Measurements from ENCODE around the gene CDK4. TPM values are rescaled to one million over a fixed set of nuclear protein-coding genes. Genes with fewer than 3 reads are reported as not detected.

The CDK4 gene
- total and polyA plus RNA-seq, 2 of the 13 experiments (the other 11 are each of a cell fraction or from before 2014, with no cell fraction given): 191 to 209 TPM

- H3K4me3 ChIP-seq (replicated peaks in 1 of 3; ENCODE audit: insufficient read depth in 1 of 3, low read depth in 2 of 3, low read length in 3 of 3): peak overlapping the region; percentile 77 to 89 (median 78); a peak in 5 of 6 replicates
Observed at GRCh38 chr12:57770734-57771133, 18.6 kb upstream of the CDK4 start.

GRCh38 chr12:57769594-57769993 lies 17.5 kb upstream of the CDK4 start:
- no peaks in the 10 kb centered on the region for H3K9me3 ChIP-seq (ENCODE audit: low read length)
- intact Hi-C loops (cut with micrococcal nuclease; ENCODE audit: unreplicated experiment): no loop called here
- no peak overlapping the region for H3K4me2 ChIP-seq (ENCODE audit: low read depth, low read length)
- H3K79me2 ChIP-seq (ENCODE audit: insufficient read depth, low read length): peaks cover 17% of the 10 kb centered on the region
- H3K4me3 ChIP-seq (replicated peaks in 1 of 3; ENCODE audit: insufficient read depth in 1 of 3, low read depth in 2 of 3, low read length in 3 of 3): no peak overlapping the region
- H3K27ac ChIP-seq (ENCODE audit: extremely low read length, insufficient read depth, low read length): no peak overlapping the region
- no peaks in the 10 kb centered on the region for H4K20me1 ChIP-seq (ENCODE audit: insufficient read depth, low read length)
- no peak for FAIRE-seq
- peaks cover 0 to 6% of the 10 kb centered on the region in 2 experiments; a peak in 2 of 5 replicates for H3K27me3 ChIP-seq (ENCODE audit: control insufficient read depth in 1 of 2, insufficient read depth in 2 of 2, low read length in 2 of 2)
- DNase-seq (ENCODE audit: low spot score): no peak
- no peak overlapping the region for H2AFZ ChIP-seq (ENCODE audit: low read length)
- BruUV-seq (replicated peaks): no TSS peak
- H3K9ac ChIP-seq (ENCODE audit: insufficient read depth, low read depth, low read length): no peak overlapping the region
- H3K36me3 ChIP-seq (replicated peaks in 1 of 2; ENCODE audit: control insufficient read depth in 1 of 2, insufficient read depth in 2 of 2, low read length in 2 of 2): peaks cover 14 to 18% of the 10 kb centered on the region in 2 experiments
- peaks cover 43% of the 10 kb centered on the region for H3K4me1 ChIP-seq (ENCODE audit: insufficient read depth, low read length)
- TF ChIP-seq POLR2A (IDR thresholded peaks at IDR 0.05; ENCODE audit: insufficient read depth in 1 of 2, low read depth in 2 of 2, low read length in 2 of 2) (peak in 1 of 2 experiments; percentile 28; a peak in 1 of 4 replicates), ZNF816 (CRISPR knock-in tag; IDR thresholded peaks at IDR 0.05; ENCODE audit: borderline replicate concordance) (no peak)
- ChIA-PET POLR2A (no interaction called here), CTCF (ENCODE audit: low intra/inter-chr PET ratio, low total read pairs) (no interaction called here)
- in situ Hi-C loops (cut with HindIII; ENCODE audit: extremely low pct_ligation_motif_present, low pct_unique_long_range_greater_than_20kb): no loop called here
- ATAC-seq: no peak
- 94% methylated on average over 10 of the region's 11 CpGs for WGBS (ENCODE audit: low lambda C conversion rate)

More at GRCh38 chr12:57770734-57771133, 18.6 kb upstream of the CDK4 start:
- Histone ChIP-seq H3K79me2 (ENCODE audit: insufficient read depth, low read length) (peaks cover 17% of the 10 kb centered on the region), H3K9ac (ENCODE audit: insufficient read depth, low read depth, low read length) (peak overlapping the region; percentile 94; the same call in 1 of the 2 replicates), H3K27ac (ENCODE audit: extremely low read length, insufficient read depth, low read length) (peak overlapping the region; percentile 97), H3K27me3 (ENCODE audit: control insufficient read depth in 1 of 2, insufficient read depth in 2 of 2, low read length in 2 of 2) (peaks cover 0 to 2% of the 10 kb centered on the region in 2 experiments; a peak in 1 of 5 replicates), H2AFZ (ENCODE audit: low read length) (no peak overlapping the region), H3K4me2 (ENCODE audit: low read depth, low read length) (peak overlapping the region; percentile 96), H3K36me3 (replicated peaks in 1 of 2; ENCODE audit: control insufficient read depth in 1 of 2, insufficient read depth in 2 of 2, low read length in 2 of 2) (peaks cover 16 to 18% of the 10 kb centered on the region in 2 experiments), H3K9me3 (ENCODE audit: low read length) (no peaks in the 10 kb centered on the region), H4K20me1 (ENCODE audit: insufficient read depth, low read length) (no peaks in the 10 kb centered on the region), H3K4me1 (ENCODE audit: insufficient read depth, low read length) (peaks cover 32% of the 10 kb centered on the region)
- in situ Hi-C loops (cut with HindIII; ENCODE audit: extremely low pct_ligation_motif_present, low pct_unique_long_range_greater_than_20kb): no loop called here
- intact Hi-C loops (cut with micrococcal nuclease; ENCODE audit: unreplicated experiment): loop anchor here (5.0 kb wide), 1 partner anchor 72 kb away; no protein-coding TSS in a partner anchor
- POLR2A ChIA-PET: interaction anchor here (0.6 kb wide), 1 partner anchor 61 kb away, joined by 3 read pairs; no protein-coding TSS in a partner anchor
- 92% methylated on average over 4 of the region's 4 CpGs for WGBS (ENCODE audit: low lambda C conversion rate)
- FAIRE-seq (no peak), ATAC-seq (no peak), DNase-seq (ENCODE audit: low spot score) (no peak)
- BruUV-seq (replicated peaks): no TSS peak
- CTCF ChIA-PET (ENCODE audit: low intra/inter-chr PET ratio, low total read pairs): no interaction called here
- peak; percentile 67 for TF ChIP-seq MAFF (IDR thresholded peaks at IDR 0.05; ENCODE audit: low read depth, low read length)
- TF ChIP-seq MAFK (conservative IDR thresholded peaks at IDR 0.05 in 1 of 2, IDR thresholded peaks at IDR 0.05 in 1 of 2; ENCODE audit: low read length in 2 of 2): peak; percentile 76 to 84
- no peak for TF ChIP-seq RBM22 (optimal IDR thresholded peaks at IDR 0.05; ENCODE audit: low read length)
